ENCODE data around the gene ATP1B3. TPM values are rescaled to one million over a fixed set of nuclear protein-coding genes. Genes with fewer than 3 reads are reported as not detected.
"Not testable (repeated sequence)": the region's sequence is repeated elsewhere in the genome, so short reads cannot be mapped to it uniquely, and the experiment has no call there.

The ATP1B3 gene
- total RNA-seq, 1 experiment from 2014 or later = 205 TPM

DNA sequence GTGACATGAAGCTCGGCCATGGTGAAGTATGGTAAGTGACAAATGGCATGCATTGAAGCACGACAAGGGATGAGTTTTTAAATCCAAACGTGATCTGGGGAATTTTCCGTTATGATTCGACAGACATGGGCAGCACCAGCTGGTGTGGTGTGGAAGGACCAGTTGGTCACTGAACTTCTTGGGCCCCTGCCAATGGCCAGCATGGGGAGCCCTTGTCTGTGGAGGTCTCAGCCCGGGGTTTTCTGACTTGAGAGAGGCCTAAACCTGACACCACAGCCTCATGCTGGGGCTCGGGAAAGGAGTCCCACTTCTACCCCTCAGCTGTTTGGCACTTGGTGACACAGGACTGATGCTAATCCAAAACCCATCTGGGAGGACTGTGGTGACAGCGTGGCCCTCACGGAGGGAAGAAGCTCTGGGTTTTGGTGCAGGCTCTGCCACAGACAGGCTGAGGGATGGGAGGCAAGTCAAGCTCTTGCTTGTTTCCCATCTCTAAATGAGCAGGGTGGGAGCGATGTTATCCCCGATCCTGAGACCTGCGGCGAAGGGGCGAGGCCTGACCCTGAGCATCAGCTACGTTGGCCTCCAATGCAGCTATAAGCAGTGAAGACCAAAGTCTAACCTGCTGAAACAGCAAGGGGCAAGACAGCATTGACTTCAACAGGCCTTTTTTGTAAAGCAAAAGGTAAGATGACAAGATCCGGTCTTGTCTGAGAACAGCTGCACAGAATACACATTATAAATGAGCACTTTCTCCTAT is 69.5 kb downstream of the ATP1B3 start:
- no peak for DNase-seq (ENCODE audit: low read depth)

DNA sequence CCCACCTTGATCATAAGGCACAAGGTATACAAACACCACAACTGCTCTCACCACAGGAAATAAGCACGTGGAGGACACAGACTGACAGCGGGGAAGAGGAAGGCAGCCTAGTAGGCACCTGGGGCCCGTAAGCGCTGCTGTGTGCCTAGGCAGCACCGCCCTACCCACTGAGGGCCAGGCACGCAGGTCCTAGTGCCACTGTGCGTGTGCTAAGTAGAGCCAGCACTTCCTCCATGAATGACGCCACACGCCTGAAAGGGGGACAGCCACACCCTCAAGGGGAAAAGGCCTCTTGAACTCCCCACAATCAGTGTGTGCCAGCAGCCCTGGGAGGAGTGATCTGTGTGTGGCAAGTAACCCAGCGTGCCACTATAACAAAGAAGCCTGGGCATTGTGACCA is 73.0 kb downstream of the ATP1B3 start:
- DNase-seq (ENCODE audit: low read depth) = no peak

DNA sequence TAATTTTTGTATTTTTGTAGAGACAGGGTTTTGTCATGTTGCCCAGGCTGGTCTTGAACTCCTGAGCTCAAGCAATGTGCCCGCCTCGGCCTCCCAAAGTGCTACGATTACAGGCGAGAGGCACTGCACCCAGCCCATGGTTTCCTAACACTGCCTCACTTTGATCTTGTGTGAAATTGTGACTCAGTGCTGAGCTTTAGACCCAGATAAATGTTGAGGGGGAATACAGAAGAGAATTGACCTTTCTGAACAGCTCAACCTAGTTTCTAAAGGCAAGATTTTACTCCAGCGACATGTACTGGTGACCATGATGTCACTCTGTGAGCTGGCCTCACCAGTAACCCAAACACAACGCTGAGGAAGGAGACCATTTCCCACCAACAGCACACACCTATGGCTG is 73.5 kb downstream of the ATP1B3 start:
- DNase-seq (ENCODE audit: low read depth) = no peak

DNA sequence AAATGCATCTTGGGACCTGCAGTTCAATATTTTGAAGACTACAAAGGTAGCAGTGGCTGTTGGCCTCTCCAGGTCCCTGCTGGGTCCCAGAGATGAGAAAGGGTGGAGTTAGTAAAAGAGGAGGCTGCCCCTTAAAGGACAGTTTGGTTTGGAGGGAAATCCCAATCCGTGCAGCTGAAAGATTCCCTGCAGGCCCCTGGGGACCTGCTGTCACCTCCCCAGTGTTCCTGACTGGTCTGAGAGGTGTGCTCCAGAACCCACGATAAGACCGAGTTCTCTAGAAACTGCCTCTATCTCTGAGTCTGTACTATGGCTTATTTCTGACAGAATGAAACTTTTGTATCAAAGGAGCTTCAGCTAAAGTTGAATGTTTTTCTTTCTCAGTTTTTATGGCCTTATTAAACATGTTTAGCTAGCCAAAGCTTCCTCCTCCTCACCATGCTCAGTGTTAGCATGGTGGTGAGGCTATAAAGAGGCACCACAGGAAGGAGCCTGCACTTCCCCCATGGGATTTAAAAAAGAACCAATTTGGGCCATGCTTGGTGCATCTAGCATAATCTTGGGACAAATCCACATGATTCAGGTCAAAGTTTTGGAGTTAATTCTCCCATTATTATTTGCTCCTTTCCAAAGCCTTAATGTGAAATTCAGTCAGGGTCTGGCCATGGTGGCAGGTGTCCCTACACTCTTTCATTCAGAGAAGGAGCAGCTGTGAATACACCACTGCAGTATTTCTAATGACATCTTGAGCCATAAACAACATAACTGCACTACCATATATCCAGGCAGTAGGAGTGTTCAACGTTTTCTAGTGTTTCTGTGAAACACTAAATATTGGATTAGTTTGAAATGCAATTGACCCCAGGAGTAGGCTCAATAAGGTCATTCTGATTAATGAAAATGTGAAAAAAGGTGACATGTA is 74.4 kb downstream of the ATP1B3 start:
- DNase-seq (ENCODE audit: low read depth) = no peak

DNA sequence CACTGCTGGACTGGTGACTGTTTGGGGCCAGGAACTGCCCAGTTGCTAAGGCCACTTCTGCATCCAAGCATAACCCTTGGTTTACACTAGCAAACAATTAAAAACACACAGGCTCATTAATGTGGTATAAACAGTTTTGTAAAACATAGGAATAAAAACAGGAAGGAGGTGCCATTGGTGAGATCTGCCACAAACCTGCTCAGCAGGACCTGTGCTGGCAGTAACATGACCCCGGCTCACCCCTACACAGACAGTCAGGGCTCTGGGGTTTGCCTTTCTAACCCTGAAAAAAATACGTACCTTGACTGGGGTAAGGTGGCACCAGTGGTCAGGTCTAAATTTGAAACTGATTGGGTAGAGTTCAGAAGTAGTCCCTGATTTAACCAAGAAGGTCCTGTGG is 76.2 kb downstream of the ATP1B3 start:
- DNase-seq (ENCODE audit: low read depth) = no peak

DNA sequence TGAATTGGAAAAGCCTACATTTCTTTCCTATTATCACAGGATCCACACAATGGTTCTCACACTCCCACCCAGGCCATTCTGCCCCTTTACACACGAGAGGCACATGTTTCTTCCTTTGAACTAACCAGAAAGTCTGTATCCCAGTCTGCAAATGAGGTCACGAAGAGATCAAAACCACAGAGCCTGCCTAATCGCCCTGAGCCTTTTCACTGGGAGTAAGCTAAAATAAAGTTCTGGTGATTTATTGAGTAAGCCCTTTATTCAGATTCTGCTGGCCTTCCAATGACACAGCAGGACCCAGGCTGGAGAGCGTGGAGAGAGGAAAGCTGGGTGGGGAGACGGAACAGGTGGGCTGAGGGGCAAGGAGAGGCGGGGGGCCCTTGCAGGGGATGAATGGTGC is 78.7 kb downstream of the ATP1B3 start:
- DNase-seq (ENCODE audit: low read depth) = peak; percentile 91

DNA sequence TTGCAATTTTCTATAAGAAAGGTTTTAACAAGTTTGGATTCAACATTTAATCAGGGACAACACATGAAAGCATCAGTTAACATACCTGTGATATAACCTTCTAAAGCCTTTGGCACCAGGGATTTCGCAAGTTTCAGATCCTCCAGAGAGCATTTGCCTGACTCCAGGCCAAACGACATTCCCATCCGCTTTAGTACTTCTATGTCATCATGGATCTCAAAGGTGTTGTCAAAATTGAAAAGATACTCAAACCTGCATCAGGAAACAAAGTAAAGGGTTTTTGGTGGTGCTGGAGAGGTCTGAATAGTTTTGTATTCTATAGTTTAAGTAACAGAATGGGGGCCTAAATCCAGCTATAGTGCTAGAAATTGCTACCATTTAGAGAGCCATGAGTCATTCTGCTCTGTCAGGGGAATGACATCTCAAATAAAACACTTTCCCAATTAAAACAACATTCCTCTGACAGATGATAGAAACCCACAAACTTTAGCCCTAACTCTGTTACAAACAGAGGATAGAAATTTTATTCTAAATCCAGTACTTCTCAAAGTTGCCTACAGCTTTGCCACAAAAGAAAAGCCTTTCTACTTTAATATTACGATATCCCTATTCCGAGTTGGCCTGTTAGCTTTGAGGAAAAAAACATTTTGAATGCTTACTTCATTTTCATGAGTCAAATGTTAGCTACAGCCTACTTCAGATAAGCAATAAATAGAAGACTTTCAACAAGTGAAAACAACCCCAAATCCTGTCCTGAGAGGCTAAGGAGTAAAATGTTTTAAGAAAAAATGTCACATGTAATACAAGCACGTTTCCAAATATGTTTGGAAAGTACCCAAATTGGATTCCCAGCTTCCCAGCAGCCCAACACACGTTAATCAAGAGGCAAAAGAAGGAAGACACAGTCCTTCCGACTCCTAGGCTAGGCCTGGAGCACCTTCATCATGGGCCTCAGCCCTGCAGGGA is 83.4 kb downstream of the ATP1B3 start:
- DNase-seq (ENCODE audit: low read depth) = peak; percentile 91

DNA sequence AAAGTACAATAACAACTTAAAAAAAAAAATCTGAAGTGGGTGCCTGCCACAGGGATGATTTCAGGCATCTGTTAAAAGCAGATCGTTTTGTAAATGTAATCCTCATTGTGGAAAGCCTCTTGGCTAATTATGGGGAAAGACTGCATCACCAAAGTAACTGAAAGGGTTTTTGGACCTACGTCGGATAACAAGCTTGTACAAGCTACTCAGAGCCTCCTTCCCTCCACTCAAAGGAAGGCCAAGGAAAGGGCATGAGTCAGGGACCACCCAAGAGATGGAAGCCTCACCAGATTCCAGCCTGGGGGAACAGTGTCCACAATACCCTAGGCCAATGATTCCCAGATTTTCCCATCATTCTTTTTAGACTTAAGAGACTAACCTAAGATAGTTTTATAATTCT is 84.3 kb downstream of the ATP1B3 start:
- peak; percentile 75 for DNase-seq (ENCODE audit: low read depth)

DNA sequence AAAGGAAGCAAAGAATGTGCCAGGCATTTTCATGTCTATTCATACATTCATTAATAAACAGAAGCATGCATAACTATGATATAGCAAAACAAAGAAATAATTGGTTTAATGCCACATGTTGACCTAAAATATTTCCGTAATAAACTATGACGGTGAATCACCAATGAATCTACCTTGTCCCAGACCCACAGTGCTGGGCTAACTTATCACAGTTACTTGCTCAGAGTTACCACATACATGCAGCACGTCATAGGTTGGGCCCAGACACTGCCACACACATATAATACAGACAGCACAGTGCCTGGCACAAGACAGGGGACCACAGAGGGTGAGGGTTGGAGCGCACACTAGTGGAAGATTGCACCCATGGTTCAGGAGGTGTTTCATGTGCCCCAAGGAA is 86.9 kb downstream of the ATP1B3 start:
- DNase-seq (ENCODE audit: low read depth) = no peak

DNA sequence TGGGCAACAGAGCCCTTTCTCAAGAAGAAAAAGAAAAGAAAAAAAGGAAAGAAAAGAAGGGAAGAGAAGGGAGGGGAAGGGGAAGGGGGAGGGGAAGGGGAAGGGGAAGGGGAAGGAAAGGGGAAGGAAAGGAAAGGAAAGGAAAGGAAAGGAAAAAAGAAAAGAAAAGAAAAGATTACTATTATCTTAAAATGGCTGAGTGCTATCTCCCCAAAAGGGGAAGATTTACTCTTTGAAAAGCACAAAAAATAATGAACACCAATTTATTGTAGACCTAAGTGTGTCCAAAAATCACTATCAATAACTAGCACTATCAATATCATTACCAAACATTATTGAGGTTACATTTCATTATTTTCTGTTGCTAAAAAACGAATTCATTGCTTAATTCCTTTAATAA is 89.0 kb downstream of the ATP1B3 start:
- DNase-seq (ENCODE audit: low read depth) = no peak

DNA sequence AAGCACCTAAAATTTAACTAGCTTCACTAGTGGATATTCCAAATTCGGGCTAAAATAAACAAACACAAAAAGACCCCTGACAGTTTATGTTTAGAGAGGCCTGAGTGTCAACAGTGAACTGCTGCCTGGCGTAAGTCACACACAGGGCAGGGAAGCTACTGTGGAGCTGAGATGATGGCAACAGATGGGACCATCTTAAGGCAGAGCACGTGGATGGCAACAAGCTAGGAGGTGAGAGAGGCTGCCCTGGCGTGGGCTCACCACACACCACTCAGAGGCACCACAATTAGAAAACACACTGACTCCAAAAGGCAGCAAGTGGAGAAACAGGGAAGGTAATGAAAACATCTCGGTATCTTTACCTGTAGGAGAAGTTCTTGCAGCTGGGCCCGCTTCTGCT is 93.3 kb downstream of the ATP1B3 start:
- no peak for DNase-seq (ENCODE audit: low read depth)

DNA sequence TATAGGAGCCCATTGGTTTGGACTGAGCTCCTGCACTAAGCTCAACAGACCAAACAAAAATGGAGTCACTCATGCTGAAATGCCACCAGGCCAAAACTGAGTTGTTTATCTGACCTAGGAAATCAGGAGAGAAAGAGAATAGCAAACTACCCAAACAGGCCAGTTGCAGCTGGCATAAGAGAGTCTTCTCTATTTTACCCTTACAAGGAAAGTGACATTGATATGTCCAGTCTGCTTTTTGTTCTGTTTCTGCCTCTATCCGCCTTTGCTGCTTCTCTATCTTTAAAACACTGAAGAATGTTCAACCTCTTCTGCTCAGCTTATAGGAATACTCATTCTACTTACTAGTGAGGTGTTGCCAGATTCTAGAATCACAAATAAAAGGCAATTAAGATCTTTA is 95.1 kb downstream of the ATP1B3 start:
- no peak for DNase-seq (ENCODE audit: low read depth)

DNA sequence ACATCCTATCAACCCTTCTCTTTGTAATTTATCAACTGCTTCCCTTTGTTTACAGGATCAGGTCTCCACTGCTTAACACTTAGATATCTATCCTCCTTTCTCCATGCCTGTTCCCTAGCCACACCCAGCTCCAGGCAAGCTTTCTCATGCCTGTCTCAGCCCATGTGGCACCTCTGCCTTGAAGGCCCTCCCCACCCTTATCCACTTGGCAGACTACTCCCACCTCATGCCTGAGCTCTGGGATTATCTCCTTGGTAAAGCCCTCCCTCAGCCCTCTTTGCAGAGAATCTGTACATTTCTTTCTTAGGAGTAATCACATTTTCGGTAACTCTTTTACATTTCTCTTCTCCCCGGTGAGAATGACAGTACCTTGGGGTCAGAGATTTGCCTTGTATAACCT is 96.0 kb downstream of the ATP1B3 start:
- no peak for DNase-seq (ENCODE audit: low read depth)

DNA sequence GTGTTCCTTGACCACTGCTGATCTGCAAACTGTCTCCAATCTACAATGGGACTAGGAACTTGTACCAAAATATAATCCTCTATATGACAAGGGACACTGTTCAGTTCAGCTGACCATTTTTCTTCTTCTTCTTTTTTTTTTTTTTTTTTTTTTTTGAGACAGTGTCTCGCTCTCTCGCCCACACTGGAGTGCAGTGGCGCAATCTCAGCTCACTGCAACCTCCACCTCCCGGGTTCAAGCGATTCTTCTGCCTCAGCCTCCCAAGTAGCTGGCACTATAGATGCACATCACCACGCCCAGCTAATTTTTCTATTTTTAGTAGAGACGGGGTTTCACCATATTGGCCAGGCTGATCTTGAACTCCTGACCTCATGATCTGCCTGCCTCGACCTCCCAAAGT is 98.3 kb downstream of the ATP1B3 start:
- not testable (repeated sequence) for DNase-seq (ENCODE audit: low read depth)

Other genes starting within 250 kb of the ATP1B3 start
- 117 and 136 TPM in 2 replicates for gene RNF7, start 138.3 kb upstream of the ATP1B3 start, total RNA-seq (2014; rRNA removed; shearing (Covaris generic))
- gene GRK7, start 113.2 kb upstream of the ATP1B3 start, total RNA-seq (2014; rRNA removed; shearing (Covaris generic)) = not detected in 2 replicates